Stimulated activated CD4-positive, alpha-beta T cell treated with anti-CD3 and anti-CD28 coated beads, Interleukin-4, amount 100 ng/mL, for 4 hours (primary cell): ENCODE data around the gene RSPO1.
"Not testable (repeated sequence)": the region's sequence is repeated elsewhere in the genome, so short reads cannot be mapped to it uniquely, and the experiment has no call there.

Experiments
- DNase-seq, 2 experiments: peaks; one replicate each; pipeline ENCODE4 v3.0.0-alpha.2; 2020

RSPO1 gene

DNA sequence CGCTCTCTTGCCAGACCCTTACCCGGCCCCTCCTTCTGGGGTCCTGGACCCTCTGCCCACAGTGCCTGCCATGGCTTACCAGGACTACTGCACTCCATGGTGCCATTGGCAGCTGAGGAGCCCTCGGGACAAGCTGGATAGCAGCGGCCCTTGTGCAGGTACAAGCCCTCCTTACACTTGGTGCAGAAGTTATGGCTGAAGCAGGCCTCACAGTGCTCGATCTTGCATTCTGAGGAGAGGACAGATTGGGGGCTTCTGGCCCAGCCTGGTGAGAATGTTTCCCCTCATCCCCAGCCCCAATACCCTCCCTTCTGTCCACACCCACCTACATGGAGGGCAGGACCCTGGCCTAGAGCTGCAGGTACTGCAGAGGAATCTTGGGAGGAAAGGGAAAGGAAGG, 20.6 kb downstream of the RSPO1 start:
- no peak for DNase-seq

DNA sequence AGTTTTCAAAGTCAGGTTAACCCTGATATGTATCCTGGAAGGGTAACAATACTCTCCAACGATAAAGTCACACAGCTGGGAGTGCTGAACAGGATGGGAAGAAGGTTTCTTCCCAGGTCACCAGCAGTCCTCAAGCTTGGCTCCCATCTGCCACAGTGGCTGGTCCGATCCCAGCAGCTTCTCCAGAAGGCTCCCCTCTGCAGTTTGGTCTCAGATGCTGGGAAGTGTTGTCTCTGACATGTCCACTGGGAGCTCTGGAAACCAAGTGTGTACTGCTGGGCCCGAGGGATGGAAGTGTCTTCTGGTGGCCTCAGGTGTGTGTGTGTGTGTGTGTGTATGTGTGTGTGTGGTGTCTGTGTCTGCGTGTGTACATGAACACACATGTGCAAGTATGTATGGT, 22.5 kb downstream of the RSPO1 start:
- DNase-seq, result no peak

DNA sequence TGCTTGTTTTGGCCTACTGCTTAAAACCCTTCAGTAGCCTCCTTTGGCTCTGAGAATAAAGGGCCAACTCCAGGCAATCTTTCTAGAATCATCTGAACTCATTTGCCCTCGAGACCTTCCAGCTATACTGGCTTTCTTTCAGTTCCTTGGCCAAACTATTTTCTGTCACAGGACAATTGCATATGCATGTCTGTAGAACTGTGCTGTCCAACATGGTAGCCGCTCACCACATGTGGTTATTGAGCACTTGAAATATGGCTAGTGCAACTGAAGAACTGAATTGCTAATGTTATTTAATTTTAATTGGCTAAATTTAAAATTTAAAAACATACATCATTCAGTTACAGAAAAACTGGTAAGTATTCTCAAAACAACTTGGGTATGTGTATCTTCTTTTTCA, 24.7 kb downstream of the RSPO1 start:
- DNase-seq, result no peak

DNA sequence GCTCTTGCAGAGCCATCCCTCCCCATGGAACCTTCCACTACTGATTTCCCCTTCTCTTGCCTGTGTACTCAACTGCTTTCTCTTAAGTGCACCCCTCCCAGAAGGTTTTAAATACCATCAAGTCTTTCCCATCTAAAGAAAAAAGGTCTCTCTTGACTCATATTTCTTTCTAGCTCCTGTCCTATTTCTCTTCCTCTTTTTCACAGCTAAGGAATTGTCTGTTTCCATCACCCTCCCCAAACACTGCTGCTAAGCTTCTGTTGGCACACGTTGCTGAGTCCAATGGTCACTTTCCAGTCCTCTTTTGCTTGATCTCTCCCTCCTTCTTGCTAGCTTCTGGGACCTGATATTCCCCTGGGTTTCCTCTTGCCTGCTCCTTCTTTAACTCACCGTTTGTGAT, 25.7 kb downstream of the RSPO1 start:
- DNase-seq, result no peak

DNA sequence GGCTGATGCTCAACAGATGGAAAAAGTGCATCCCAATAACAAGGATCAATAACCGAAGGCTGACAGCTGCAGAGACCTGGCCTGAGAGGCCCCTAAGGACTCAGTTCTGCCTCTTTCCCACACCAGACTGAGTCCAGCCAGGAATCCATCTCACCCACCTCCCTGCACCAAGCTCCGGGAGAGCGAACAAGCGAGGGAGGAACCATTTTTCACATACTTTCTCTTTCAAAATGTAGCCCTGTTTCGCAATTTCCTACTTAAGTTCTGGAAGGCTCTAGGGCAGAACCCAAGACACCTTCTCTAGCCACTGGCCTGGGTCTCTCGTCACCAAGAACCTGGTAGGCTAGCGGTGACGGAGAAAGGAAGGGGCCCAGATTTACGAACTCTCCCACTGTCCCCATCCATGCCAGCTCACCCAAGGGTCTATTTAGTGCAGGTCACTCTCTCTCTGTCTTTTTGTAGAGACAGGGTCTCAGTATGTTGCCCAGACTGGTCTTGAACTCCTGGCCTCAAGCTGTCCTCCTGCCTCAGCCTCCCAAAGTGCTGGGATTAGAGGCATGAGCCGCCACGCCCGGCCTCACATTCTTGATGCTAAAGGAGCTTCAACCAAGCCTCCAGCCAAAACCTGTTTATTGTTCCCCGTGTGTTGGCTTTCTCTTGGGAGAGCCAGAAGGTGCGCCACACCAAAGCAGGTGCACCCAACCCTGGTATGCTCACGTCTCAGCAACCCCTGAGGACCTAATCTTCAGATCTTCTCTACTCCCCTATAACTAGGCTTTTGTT, 28.0 kb downstream of the RSPO1 start:
- no peak for DNase-seq

DNA sequence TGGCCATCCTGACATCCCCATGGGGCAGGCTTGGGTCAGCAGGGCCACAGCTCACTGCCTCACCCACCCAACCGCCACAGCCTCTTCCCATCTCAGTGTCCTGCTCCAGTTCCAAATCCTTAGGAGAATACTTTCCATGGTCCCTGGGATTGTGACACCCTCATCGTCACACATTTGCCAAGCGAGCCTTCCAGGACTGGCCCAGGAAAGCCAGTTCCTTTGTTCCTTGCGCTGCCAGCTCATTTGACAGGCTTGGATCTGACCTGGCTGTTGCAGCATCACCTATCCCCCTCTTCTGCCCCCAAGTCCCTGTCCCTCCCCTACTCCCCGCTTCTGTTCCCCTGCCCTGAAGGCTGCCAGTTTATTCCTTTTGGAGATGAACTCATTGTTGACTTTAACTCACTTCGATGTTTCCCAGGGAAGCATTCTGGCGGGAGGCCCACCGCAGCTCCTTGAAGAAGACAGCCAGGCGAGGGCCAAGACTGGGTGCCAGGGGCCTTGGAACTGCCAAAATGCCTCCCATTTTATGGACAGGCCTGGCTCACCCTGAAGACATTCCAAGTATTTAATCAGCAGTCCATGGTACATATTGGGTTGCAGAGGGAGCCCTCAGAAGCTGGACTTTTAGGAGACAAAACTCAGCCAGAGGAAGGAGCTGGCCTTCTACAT, 28.8 kb downstream of the RSPO1 start:
- DNase-seq, result no peak

DNA sequence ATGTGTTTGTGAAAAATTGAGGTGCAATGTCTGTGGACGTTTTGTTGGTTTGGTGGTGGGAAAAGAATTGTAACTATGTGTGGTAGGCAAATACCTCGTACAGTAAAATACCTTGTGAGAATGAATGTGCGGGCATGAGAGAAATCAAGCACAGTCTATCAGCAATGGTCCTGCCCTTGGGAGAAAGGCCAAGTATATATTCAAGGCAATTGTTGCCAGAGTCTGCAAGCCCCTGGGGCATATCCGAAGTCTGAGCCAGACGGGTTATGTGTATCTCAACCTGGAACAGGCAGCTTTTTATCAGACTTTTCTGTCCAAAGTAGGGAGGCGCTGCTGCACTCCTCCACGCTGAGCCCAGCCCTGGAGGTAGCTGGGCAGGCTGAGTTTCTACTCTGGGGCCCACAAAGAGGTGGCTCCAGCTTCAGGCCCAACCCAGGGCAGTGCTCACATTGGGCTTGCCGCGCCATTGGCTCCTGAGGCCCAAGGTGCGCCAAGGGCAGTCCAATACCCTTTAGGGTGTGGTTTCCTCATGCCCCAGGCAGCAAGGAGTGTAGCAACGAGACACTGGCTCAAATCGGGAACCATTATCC, 29.5 kb downstream of the RSPO1 start:
- DNase-seq, result no peak

DNA sequence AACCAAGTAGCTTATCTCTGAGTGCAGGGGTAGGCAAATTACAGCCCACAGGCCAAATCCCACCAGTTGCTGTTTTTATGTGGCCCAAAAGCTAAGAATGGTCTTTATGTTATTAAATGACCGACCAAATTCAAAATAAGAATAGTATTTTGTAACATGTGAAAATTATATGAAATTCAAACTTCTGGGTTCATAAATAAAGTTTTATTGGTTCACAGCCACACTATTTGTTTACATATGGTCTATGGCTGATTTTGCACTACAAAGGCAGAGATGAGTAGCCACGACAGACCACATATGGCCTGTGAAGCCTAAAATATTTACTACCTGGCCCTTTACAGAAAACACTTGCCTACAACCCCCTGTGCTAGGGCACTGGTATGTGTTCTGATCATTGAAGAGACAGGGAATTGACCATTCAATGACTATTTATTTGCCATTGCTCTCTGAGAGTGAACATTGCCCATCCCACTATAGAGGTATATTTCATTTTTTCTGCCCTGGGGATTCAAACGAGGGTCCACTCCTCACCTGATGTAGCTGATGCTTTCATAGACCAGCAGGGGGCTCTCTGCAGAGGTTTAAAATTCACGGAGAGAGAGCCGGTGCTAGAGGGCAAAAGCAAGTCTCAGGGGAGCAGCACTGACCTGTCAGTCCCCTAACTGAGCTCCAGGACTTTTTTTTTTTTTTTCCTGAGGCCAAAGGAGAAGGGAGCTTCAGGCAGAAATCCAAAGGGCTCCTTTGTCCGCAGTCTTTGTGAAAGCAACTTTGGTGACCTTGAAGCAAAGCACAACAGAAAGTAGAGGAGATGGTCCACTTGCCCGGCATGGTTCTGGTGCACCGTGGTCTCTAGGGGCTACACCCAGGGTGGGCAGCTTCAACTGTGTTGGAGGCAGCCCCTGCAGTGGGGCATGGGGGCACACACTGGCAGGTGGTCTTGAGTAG, 31.7 kb downstream of the RSPO1 start:
- peak; percentile 5 to 8 for DNase-seq

DNA sequence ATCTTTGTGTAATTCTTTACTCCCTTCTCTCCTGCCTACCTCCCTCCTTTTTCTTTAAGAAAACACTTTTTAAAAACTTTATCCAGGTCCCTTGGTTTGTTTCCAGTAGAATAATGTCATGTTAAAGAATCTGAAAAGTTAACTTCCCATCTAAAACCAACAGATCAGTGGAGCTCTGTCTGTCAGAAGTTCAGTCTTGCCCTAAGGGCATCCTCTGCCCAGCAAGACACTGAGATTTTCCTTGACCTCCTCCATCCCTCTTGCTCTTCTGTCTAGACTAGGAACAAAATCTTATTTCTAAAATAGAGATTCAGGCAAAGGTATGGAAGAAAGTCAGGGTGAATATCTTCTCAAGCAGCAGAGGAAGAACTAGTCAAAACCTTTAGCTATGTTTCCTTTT, 33.3 kb downstream of the RSPO1 start:
- no peak for DNase-seq

DNA sequence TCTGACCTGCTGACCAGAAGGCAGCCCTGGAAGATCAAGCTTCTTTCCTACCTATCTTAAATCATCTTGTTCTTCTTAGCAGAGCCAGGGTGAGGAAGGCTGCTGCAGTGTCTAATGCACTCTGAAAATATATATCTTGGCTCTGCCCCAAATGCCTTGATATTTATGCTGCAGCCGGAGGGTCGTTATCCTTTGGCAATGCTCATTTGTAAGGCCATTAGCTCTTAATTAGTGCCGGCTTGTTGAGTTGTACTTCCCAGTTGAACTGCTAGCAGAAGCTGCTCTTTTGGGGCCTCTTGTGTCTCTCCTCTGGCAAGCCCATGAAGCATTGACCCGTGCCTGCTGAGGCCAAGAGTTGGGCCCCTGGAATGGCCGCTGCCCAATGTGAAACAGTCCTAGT, 34.8 kb downstream of the RSPO1 start:
- DNase-seq, result no peak

DNA sequence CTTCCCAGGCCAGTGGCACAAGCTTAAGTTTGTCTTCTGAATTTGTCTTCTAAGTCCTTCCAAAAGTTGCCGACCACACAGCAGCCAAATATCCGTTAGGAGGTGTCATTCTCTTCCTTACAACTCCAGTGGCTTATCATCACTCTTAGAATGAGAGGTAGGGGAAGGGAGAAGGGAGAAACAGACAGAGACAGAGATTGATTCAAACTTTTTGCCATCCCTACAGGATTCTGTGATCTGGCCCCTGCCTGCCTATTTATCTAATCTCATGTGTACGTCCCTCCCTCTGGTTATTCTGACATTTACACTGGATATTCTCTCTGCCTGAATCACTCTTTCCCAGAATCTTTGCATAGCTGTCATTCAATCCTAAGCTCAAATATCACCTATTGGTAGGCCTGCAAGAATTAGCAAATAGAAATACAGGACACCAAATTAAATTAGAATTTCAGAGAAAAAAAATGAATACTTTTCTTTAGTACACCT, 38.5 kb downstream of the RSPO1 start:
- DNase-seq, result no peak

DNA sequence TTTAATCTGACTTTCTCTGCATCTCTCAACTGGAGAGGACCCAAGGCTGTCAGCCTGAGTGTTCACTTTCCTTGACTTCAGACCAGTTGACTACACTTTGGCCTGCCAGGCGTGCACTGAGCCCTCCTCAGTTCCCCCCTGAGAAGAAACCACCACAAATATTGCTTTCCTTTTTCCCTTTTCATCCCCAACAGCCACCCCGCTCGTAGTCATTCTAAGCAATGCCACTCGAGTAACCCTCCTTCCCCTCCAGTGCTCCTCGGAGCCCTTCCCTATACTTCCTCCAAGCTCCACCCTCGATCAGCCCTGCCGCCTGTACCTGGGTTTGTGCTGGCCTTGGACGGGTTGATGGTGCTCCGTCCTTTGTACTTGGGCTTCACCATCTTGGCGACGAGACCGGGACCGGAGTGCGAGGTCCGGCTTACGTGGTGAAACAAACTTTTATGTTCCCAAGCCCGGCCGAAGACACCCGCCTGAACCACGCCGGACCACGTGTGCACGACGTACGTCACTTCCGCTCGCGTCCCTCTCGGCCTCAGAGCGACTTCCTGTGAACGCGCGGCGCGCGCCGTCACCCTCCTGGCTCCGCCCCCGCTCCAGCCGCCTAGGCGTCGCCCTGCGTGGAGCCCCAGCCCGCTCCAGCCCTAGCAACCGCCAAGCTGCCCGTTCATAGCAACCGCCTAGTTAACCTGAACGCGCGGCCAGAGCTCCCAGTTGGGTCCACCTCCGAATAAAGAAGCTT, 39.1 kb downstream of the RSPO1 start, which contains the start of gene GNL2:
TSS of gene GNL2 (minus strand) at position 498 of the 742 bp plus-strand sequence. CDS start at position 383, 115 bp downstream.
- DNase-seq, result peak; percentile 94 to 96

DNA sequence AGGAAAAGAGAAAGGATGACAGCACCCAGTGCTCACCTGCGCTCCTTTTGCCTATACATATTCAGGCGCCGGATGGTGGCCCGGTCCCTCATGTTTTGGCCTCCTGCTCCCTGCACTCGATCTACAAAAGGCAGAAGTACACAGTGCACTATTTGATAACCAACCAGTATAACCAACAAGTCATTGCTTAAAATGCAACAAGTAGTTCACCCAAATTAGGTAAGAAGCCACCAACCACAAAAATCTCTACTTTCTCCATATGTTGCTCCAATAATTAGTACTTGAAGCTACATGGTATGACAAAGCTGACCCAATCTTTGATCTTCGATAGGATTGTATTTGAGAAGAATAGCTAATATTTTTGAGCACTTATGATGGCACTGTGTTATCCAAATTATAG, 41.0 kb downstream of the RSPO1 start:
- no peak for DNase-seq

DNA sequence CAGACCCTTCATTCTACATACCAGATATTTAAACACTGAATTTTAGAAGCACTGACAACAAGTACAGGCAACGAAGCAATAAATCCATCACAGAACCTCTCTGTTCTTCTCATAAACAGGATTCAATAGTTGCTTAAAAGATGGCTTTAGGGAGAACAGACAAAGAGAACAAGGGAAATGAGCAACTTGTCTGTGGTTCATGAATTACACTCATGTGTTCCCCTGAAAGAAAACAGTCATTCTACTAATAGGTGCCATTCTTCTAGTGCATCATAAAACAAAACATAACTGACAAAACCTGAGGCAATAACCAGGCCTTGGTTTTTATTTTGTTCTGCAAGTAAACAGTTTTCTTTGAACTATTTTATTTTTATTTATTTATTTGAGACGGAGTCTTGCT, 45.8 kb downstream of the RSPO1 start:
- DNase-seq, result no peak

DNA sequence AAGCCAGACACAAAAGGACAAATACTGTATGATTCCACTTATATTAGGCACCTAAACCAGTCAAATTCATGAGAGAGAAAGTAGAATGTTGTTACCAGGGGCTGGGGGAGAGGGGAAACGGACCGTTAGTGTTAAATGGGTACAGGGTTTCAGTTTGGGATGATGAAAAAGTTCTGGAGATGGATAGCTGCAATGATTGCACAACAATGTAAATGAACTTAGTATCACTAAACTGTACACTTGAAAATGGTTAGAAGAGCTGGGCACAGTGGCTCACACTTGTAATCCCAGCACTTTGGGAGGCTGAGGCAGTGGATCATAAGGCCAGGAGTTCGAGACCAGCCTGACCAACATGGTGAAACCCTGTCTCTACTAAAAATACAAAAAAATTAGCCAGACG, 50.1 kb downstream of the RSPO1 start:
- DNase-seq, result not testable (repeated sequence)

DNA sequence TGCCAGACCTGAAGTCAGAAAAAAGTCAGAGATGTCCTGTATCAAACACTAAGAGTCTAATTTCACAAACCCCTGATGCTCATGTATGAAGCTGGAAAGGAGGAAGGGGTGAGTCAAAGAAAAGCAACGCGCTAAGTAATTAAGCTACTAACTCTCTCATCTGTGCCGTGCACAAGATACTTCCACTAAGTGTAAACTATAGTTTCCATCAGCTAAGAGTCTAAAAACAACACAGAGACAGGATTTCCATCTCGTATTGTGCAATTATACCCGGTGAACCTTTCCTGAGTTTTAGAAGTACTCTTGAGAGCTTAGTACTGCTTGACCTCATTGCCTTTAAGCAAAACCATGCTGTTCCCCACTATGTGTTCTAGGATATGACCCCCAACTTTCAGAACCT, 59.0 kb downstream of the RSPO1 start:
- DNase-seq, result no peak

DNA sequence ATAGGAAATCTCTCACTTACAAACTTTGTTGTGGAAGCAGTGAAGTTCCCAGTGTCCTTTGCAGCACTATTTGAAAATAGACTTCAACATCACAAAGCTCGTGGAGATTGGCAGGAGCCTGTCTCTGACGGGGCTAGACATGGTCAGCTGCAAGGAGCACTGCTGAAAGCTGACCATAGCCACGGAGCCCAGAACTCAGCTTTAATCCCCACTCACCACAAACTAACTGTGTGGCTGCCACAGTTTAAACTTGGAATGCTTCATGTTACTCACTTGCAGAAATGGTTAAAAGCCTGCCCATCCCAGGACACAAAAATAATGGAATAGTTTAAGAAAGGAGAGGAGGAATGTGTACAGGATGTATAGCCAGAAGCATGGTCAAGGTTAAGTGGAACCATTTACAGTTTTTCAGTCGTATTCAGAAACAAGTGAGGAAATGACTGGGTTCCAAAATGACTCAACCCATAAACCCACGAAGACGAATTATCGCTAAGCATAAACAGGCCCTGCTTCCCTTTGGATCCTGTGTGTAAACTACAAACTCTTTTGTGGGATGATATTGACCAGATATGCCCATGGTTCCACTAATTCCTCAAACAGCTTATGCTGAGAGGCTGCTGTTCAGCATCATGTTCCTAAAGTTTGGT, 59.7 kb downstream of the RSPO1 start:
- no peak for DNase-seq

DNA sequence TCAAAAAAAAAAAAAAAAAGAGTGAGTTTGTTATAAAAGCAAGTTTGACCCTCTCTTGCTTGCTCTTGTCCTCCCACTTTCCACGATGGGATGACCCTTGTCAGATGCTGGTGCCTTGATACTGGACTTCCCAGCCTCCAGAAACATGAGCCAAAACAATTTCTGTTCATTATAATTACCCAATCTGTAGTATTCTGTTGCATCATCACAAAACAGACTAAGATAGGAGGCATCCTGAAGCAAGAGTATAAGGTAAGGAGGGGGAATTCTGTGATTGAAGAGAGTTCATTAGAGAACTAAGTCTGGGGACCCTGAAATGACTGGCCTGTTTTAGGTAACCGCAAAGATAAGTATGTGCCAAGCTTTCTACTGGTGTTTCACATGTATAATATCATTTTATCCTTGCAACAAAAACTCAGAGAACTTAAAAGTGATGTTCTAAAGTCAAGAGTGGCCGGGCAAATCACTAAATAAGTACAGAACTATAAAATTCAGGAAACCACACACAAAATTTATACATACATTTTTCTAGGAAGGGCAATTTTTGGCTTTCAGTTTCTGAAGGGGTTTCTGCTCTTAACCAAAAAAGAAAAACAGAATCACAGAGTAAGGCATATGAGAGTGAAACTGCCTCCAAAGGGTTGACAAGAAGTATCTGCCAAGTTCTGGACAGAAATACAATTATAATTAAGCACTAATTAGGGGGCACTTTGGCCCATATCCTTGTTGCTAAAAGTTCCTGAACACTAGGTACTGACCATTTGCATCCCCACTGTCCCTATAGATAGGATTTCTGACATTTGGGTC, 64.0 kb downstream of the RSPO1 start:
- DNase-seq, result no peak

DNA sequence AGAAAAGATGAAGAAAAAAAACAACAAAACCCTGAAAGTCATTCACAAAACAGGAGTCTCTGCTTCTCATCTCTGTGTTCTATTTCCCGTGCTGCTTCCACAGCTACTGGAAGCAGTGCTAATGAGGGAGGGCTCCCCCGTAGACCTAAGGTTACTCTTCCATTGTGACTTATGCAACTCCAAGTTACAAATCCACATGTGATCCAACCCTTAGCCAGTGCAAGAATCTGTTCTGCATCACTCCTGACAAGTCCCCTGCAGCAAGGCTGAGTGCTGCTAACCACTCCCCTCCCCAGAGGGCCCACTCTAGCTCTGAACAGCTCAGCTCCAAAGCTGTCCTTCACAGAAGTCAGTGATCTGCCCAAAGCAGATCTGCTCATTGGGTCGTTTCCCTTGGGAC, 67.7 kb downstream of the RSPO1 start:
- DNase-seq, result no peak

DNA sequence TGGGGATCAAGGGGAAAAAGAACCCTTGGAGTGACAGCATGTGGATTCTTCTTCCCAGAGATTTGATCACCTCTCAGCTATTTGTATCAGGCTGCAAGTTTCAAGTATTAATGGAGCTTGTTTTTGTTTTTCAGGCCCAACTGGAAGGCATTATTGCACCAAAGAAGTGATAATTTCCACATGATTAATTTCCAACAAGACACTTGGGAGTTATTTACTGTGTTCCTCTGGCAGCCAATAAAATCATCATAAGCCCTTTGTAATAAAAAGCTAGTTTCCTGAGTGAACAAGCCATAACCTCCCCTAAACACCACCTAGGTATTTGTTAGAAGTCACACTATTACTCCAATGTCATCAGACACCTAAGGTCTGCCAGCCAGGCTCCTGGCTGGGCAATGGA, 69.8 kb downstream of the RSPO1 start:
- no peak for DNase-seq

DNA sequence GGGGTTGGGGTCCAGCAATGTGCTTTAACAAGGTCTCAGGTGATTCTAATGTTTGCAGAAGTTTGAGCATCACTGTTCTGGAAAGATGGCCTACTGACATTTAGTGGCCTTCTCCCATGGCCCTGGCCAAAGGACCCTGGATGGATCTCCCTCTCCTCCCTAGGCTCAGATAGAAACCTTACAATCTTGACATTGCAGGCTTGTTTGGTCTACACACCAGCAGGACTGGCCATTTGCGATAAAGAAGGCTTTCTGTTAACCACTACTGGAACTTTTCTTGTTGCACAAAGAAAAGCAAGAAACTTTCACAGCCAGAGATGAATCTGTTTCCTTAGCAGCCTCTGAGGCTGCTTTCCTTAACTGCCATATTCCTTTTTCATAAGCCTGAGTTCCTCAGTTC, 71.7 kb downstream of the RSPO1 start:
- no peak for DNase-seq
